MM.1S (cell line): ENCODE measurements around the gene MEGF10.
A peak's percentile ranks its signal among the peaks of the same experiment; 100 is the strongest.
"Not testable (repeated sequence)": the region's sequence is repeated elsewhere in the genome, so short reads cannot be mapped to it uniquely, and the experiment has no call there.

ENCODE experiments used
- DNase-seq: peaks from one replicate; pipeline ENCODE4 v3.0.0-alpha.2; 2015
- H2AFZ ChIP-seq: fragments of 300-600 bp; sonication (generic); 2 replicates; pipeline ENCODE4 v1.6.0; 2016; ENCODE audit warnings: antibody characterized with exemption, low read length
- H3F3A ChIP-seq: fragments of 300-600 bp; sonication (generic); 2 replicates; pipeline ENCODE4 v1.6.1; 2016; ENCODE audit warnings: mild to moderate bottlenecking, antibody characterized with exemption, low read length, moderate library complexity, mixed read lengths; ENCODE audit not compliant: insufficient read depth
- H3K27ac ChIP-seq: fragments of 300-600 bp; sonication (generic); 2 replicates; pipeline ENCODE4 v1.5.1; 2016; ENCODE audit warnings: mild to moderate bottlenecking, low read length
- H3K27me3 ChIP-seq: fragments of 300-600 bp; sonication (generic); replicated peaks from 2 replicates; pipeline ENCODE4 v1.6.0; 2016; ENCODE audit warnings: low read length; ENCODE audit not compliant: insufficient read depth
- H3K36me3 ChIP-seq: fragments of 300-600 bp; sonication (generic); replicated peaks from 2 replicates; pipeline ENCODE4 v1.6.1; 2016; ENCODE audit warnings: mild to moderate bottlenecking, low read length, mixed read lengths; ENCODE audit not compliant: insufficient read depth
- H3K4me1 ChIP-seq: fragments of 300-600 bp; sonication (generic); 2 replicates; pipeline ENCODE4 v1.6.1; 2016; ENCODE audit warnings: low read length, mixed read lengths
- H3K4me2 ChIP-seq: fragments of 300-600 bp; sonication (generic); 2 replicates; pipeline ENCODE4 v1.6.0; 2016; ENCODE audit warnings: low read depth, low read length
- H3K4me3 ChIP-seq: fragments of 300-600 bp; sonication (generic); 2 replicates; pipeline ENCODE4 v1.5.1; 2016; ENCODE audit warnings: low read length, mixed read lengths
- H3K79me2 ChIP-seq: fragments of 300-600 bp; sonication (generic); 2 replicates; pipeline ENCODE4 v1.6.1; 2016; ENCODE audit warnings: mixed run types, low read length, mixed read lengths
- H3K9ac ChIP-seq: fragments of 300-600 bp; sonication (generic); 2 replicates; pipeline ENCODE4 v1.6.1; 2016; ENCODE audit warnings: low read length, mixed read lengths
- H3K9me2 ChIP-seq: fragments of 300-600 bp; sonication (generic); replicated peaks from 2 replicates; pipeline ENCODE4 v1.6.1; 2016; ENCODE audit warnings: mild to moderate bottlenecking, low read length, mixed read lengths; ENCODE audit not compliant: insufficient read depth
- H3K9me3 ChIP-seq: fragments of 300-600 bp; sonication (generic); replicated peaks from 2 replicates; pipeline ENCODE4 v1.6.1; 2016; ENCODE audit warnings: mild to moderate bottlenecking, low read length, mixed read lengths; ENCODE audit not compliant: insufficient read depth
- H4K20me1 ChIP-seq: fragments of 300-600 bp; sonication (generic); 2 replicates; pipeline ENCODE4 v1.6.1; 2016; ENCODE audit warnings: mild to moderate bottlenecking, low read length, moderate library complexity, mixed read lengths; ENCODE audit not compliant: insufficient read depth
- CTCF ChIP-seq: fragments of 300-600 bp; sonication (generic); IDR thresholded peaks from 2 replicates; pipeline ENCODE4 v1.5.1; 2016; ENCODE audit warnings: antibody characterized with exemption, low read length, mixed read lengths
- EZH2 ChIP-seq: fragments of 300-600 bp; sonication (generic); optimal IDR thresholded peaks from 2 replicates; pipeline ENCODE3; 2017; ENCODE audit warnings: low read depth, mild to moderate bottlenecking, antibody characterized with exemption, low read length, mixed read lengths
- EZH2phosphoT487 ChIP-seq: fragments of 300-600 bp; sonication (generic); IDR thresholded peaks from 2 replicates; pipeline ENCODE4 v1.6.1; 2018; ENCODE audit warnings: antibody characterized with exemption, low read length

The MEGF10 gene

GRCh38 chr5:127313847-127314473 lies 23.4 kb downstream of the MEGF10 start:
- DNase-seq = peak; percentile 65
- TF ChIP-seq EZH2 (no peak), EZH2phosphoT487 (no peak), CTCF (peak; percentile 86)
- H3K4me2 ChIP-seq = peak overlapping the region; percentile 13; the same call in 1 of the 2 replicates

GRCh38 chr5:127316011-127316410 lies 25.4 kb downstream of the MEGF10 start:
- no peak overlapping the region for H2AFZ ChIP-seq
- TF ChIP-seq CTCF (no peak), EZH2 (no peak), EZH2phosphoT487 (no peak)
- no peak overlapping the region for H3K4me3 ChIP-seq
- H3K4me1 ChIP-seq = peaks cover 16% of the 10 kb centered on the region
- H4K20me1 ChIP-seq = no peaks in the 10 kb centered on the region
- no peak overlapping the region for H3K27ac ChIP-seq
- H3K27me3 ChIP-seq = no peaks in the 10 kb centered on the region
- no peak for DNase-seq
- H3K9ac ChIP-seq = no peak overlapping the region
- no peak overlapping the region for H3K4me2 ChIP-seq
- no peaks in the 10 kb centered on the region for H3K79me2 ChIP-seq
- peaks cover 17% of the 10 kb centered on the region for H3F3A ChIP-seq
- H3K9me3 ChIP-seq = no peaks in the 10 kb centered on the region
- H3K9me2 ChIP-seq = no peaks in the 10 kb centered on the region
- H3K36me3 ChIP-seq = no peaks in the 10 kb centered on the region

More at GRCh38 chr5:127313847-127314473, 23.4 kb downstream of the MEGF10 start:
- Histone ChIP-seq H3K36me3 (no peaks in the 10 kb centered on the region), H3F3A (no peaks in the 10 kb centered on the region), H2AFZ (no peak overlapping the region), H3K27ac (no peak overlapping the region), H3K27me3 (no peaks in the 10 kb centered on the region), H3K79me2 (no peaks in the 10 kb centered on the region), H4K20me1 (no peaks in the 10 kb centered on the region), H3K9me3 (no peaks in the 10 kb centered on the region), H3K9ac (no peak overlapping the region), H3K4me3 (no peak overlapping the region), H3K4me1 (no peaks in the 10 kb centered on the region), H3K9me2 (0 out of 2 replicates have a peak, but pooled peaks cover 3% of the 10 kb centered on the region)

DNA sequence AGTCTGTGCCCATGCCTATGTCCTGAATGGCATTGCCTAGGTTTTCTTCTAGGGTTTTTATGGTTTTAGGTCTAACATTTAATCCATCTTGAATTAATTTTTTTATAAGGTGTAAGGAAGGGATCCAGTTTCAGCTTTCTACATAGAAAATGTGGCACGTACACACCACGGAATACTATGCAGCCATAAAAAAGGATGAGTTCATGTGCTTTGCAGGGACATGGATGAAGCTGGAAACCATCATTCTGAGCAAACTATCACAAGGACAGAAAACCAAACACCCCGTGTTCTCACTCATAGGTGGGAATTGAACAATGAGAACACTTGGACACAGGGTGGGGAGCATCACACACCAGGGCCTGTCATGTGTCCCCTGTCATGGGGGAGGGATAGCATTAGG lies 26.8 kb downstream of the MEGF10 start:
- not testable (repeated sequence) for H3K9ac ChIP-seq, H3K27ac ChIP-seq, H3K79me2 ChIP-seq, DNase-seq, H2AFZ ChIP-seq, H3K27me3 ChIP-seq, H3K4me3 ChIP-seq, H4K20me1 ChIP-seq, H3K4me2 ChIP-seq, H3K9me2 ChIP-seq, H3K36me3 ChIP-seq, H3K9me3 ChIP-seq
- Histone ChIP-seq H3K4me1 (peaks cover 30% of the 10 kb centered on the region), H3F3A (peaks cover 24% of the 10 kb centered on the region)
